ENCODE results near the gene INSL3.

GRCh38 chr19:17860331-17860992, 39.1 kb upstream of the INSL3 start:
- TF ChIP-seq CTCF (optimal IDR thresholded peaks at IDR 0.05 in 1 of 3, IDR thresholded peaks at IDR 0.05 in 1 of 3, conservative IDR thresholded peaks at IDR 0.05 in 1 of 3; ENCODE audit: extremely low read depth in 1 of 3, insufficient read depth in 2 of 3, low read length in 3 of 3), result no peak
- TF ChIP-seq EZH2 (IDR thresholded peaks at IDR 0.05; ENCODE audit: low read length), result no peak
